IMR-90 (cell line): ENCODE results near the gene SEMA6A. TPM values are rescaled to one million over a fixed set of nuclear protein-coding genes. Genes with fewer than 3 reads are reported as not detected.

ENCODE experiments used
- ATAC-seq: fragments of 200-7000 bp; cut with Tn5 transposase; 2 replicates; pipeline ENCODE4 v1.9.1; 2020; ENCODE audit warnings: low read depth, mild to moderate bottlenecking, moderate library complexity
- BruUV-seq: library from RNA; stranded (reverse); fragments of 400-500 nt; replicated peaks from 2 replicates; lab custom pipeline; 2021; lab: Mats Ljungman, UMichigan
- CTCF ChIA-PET: fragments of 300-600 bp; formaldehyde crosslinking; extraction: SDS; loops from one replicate; lab custom pipeline; 2021; ENCODE audit warnings: antibody characterized with exemption; lab: Yijun Ruan, JAX
- POLR2A ChIA-PET: fragments of 300-600 bp; sonication (Branson Sonifier 250); formaldehyde crosslinking; loops from one replicate; lab custom pipeline; 2022; ENCODE audit warnings: antibody characterized with exemption; ENCODE audit not compliant: unreplicated experiment; lab: Charles Lee
- DNase-seq: peaks from one replicate; pipeline ENCODE4 v3.0.0; 2013
- H2AFZ ChIP-seq: replicated peaks from 2 replicates; pipeline ENCODE3; 2013; ENCODE audit warnings: low read length, mild to moderate bottlenecking; ENCODE audit not compliant: poor library complexity
- H2AK5ac ChIP-seq: 2 replicates; pipeline ENCODE4 v1.6.1; 2013; ENCODE audit warnings: low read depth, low read length, inconsistent platforms
- H2AK9ac ChIP-seq: replicated peaks from 2 replicates; pipeline ENCODE3; 2013; ENCODE audit warnings: mild to moderate bottlenecking, low read depth, low read length, moderate library complexity; ENCODE audit not compliant: poor library complexity
- H2BK120ac ChIP-seq: 2 replicates; pipeline ENCODE4 v1.6.1; 2013; ENCODE audit warnings: low read depth, low read length, inconsistent platforms
- H2BK15ac ChIP-seq: 3 replicates; pipeline ENCODE4 v1.6.1; 2013; ENCODE audit warnings: low read depth, low read length, inconsistent platforms
- H2BK20ac ChIP-seq: 2 replicates; pipeline ENCODE4 v1.6.1; 2013; ENCODE audit warnings: low read depth, mild to moderate bottlenecking, inconsistent platforms, low read length, moderate library complexity
- H2BK5ac ChIP-seq: 2 replicates; pipeline ENCODE4 v1.6.1; 2013; ENCODE audit warnings: mild to moderate bottlenecking, low read depth, low read length, inconsistent platforms; ENCODE audit not compliant: poor library complexity, severe bottlenecking
- H3K14ac ChIP-seq: replicated peaks from 2 replicates; pipeline ENCODE4 v1.6.1; 2013; ENCODE audit warnings: low read depth, low read length, inconsistent platforms
- H3K18ac ChIP-seq: 2 replicates; pipeline ENCODE4 v1.6.1; 2013; ENCODE audit warnings: low read depth, low read length, control low read depth
- H3K23ac ChIP-seq: 2 replicates; pipeline ENCODE4 v1.6.1; 2013; ENCODE audit warnings: low read depth, low read length, inconsistent platforms
- H3K27ac ChIP-seq: 2 replicates; pipeline ENCODE4 v1.5.1; 2013; ENCODE audit warnings: mild to moderate bottlenecking, control low read depth, low read length; ENCODE audit not compliant: insufficient read depth
- H3K27me3 ChIP-seq: 2 replicates; pipeline ENCODE4 v1.6.1; 2013; ENCODE audit warnings: low read length; ENCODE audit not compliant: control insufficient read depth, insufficient read depth
- H3K36me3 ChIP-seq: 2 replicates; pipeline ENCODE4 v1.6.1; 2013; ENCODE audit warnings: low read length, mixed read lengths; ENCODE audit not compliant: control insufficient read depth, insufficient read depth
- H3K4ac ChIP-seq: 2 replicates; pipeline ENCODE4 v1.6.1; 2013; ENCODE audit warnings: low read depth, low read length, inconsistent platforms
- H3K4me1 ChIP-seq: 2 replicates; pipeline ENCODE4 v1.6.1; 2013; ENCODE audit warnings: low read length, mixed read lengths; ENCODE audit not compliant: control insufficient read depth, insufficient read depth
- H3K4me2 ChIP-seq: 2 replicates; pipeline ENCODE4 v1.6.1; 2013; ENCODE audit warnings: low read depth, mild to moderate bottlenecking, control low read depth, low read length, moderate library complexity
- H3K4me3 ChIP-seq: 2 replicates; pipeline ENCODE4 v1.5.1; 2013; ENCODE audit warnings: low read depth, mild to moderate bottlenecking, control low read depth, low read length, moderate library complexity; ENCODE audit not compliant: insufficient read depth
- H3K56ac ChIP-seq: 2 replicates; pipeline ENCODE4 v1.6.1; 2013; ENCODE audit warnings: low read length, inconsistent platforms; ENCODE audit not compliant: insufficient read depth; ENCODE audit errors: extremely low read depth
- H3K79me1 ChIP-seq, 2 experiments: 2 replicates each; pipeline ENCODE4 v1.6.1; 2013; ENCODE audit warnings: low read length in 2 of 2, inconsistent platforms in 1 of 2, low read depth in 1 of 2
- H3K9ac ChIP-seq: 2 replicates; pipeline ENCODE4 v1.6.1; 2013; ENCODE audit warnings: low read depth, low read length, control low read depth
- H3K9me1 ChIP-seq: 2 replicates; pipeline ENCODE4 v1.6.1; 2013; ENCODE audit warnings: low read length, inconsistent platforms; ENCODE audit not compliant: insufficient read depth
- H3K9me3 ChIP-seq: 2 replicates; pipeline ENCODE4 v1.6.1; 2013; ENCODE audit warnings: low read length; ENCODE audit not compliant: control insufficient read depth, insufficient read depth
- H4K20me1 ChIP-seq: 2 replicates; pipeline ENCODE4 v1.6.1; 2013; ENCODE audit warnings: low read length, inconsistent platforms; ENCODE audit not compliant: insufficient read depth
- H4K5ac ChIP-seq: 2 replicates; pipeline ENCODE4 v1.6.1; 2013; ENCODE audit warnings: mild to moderate bottlenecking, low read depth, low read length, control low read depth
- H4K8ac ChIP-seq, 2 experiments: 2 replicates each; pipeline ENCODE4 v1.6.1; 2013; ENCODE audit warnings: low read depth in 2 of 2, low read length in 2 of 2, control low read depth in 1 of 2, inconsistent platforms in 1 of 2
- H4K91ac ChIP-seq: 2 replicates; pipeline ENCODE4 v1.6.1; 2013; ENCODE audit warnings: low read depth, low read length, inconsistent platforms; ENCODE audit not compliant: insufficient read depth
- ELK1 ChIP-seq: fragments of 150-350 bp; IDR thresholded peaks from 2 replicates; pipeline ENCODE4 v1.6.1; 2016; ENCODE audit warnings: low read depth, mild to moderate bottlenecking, low read length, moderate library complexity, borderline replicate concordance
- FOS ChIP-seq: fragments of 150-350 bp; IDR thresholded peaks from 2 replicates; pipeline ENCODE4 v1.6.1; 2016; ENCODE audit warnings: low read depth, low read length
- MAFK ChIP-seq: IDR thresholded peaks from 2 replicates; pipeline ENCODE4 v1.6.1; 2012; ENCODE audit warnings: low read depth, low read length, improper control_type of control experiment
- USF2 ChIP-seq: fragments of 150-350 bp; IDR thresholded peaks from 2 replicates; pipeline ENCODE4 v1.6.1; 2017; ENCODE audit warnings: mild to moderate bottlenecking, antibody characterized with exemption, low read length, low read depth
- WGBS, 2 experiments: methylation state at CpG; one replicate each; pipeline versions ENCODE4 v1.1.5 to v1.1.7; 2013; ENCODE audit warnings: missing lambda C conversion rate in 2 of 2; ENCODE audit not compliant: insufficient read length in 1 of 2; ENCODE audit errors: extremely low coverage in 2 of 2; 5-methylcytosine and 5-hydroxymethylcytosine counted together
- dilution Hi-C: fragments of 300-500 bp; cut with HindIII; formaldehyde crosslinking; loops from one replicate; pipeline ENCODE4 v1.14.3; 2018; ENCODE audit warnings: low sequenced_read_pairs; ENCODE audit not compliant: unreplicated experiment
- in situ Hi-C: fragments of 300-500 bp; cut with MboI; formaldehyde crosslinking; loops from 3 replicates; pipeline ENCODE4 v1.14.3; 2019; ENCODE audit warnings: low sequenced_read_pairs, inconsistent platforms, mixed read lengths
- intact Hi-C: fragments of 100-400 bp; cut with micrococcal nuclease; formaldehyde crosslinking; loops from 2 replicates; pipeline ENCODE4 v1.10.0; 2022
- polyA plus RNA-seq, 3 experiments: library from polyadenylated mRNA; depleted of rRNA; stranded (reverse); fragments of >200 nt; gene quantifications; 2 replicates each; pipeline ENCODE4 v1.2.3, GENCODE V29; 2012; ENCODE audit warnings: low replicate concordance in 1 of 3
- total RNA-seq: library from RNA; depleted of rRNA; stranded (reverse); fragments of >200 nt; gene quantifications from 2 replicates; pipeline ENCODE4 v1.2.3, GENCODE V29; 2012

The SEMA6A gene
- total and polyA plus RNA-seq, 2 of the 4 experiments (the other 2 are of a cell fraction): 0.27 to 0.36 TPM

DNA sequence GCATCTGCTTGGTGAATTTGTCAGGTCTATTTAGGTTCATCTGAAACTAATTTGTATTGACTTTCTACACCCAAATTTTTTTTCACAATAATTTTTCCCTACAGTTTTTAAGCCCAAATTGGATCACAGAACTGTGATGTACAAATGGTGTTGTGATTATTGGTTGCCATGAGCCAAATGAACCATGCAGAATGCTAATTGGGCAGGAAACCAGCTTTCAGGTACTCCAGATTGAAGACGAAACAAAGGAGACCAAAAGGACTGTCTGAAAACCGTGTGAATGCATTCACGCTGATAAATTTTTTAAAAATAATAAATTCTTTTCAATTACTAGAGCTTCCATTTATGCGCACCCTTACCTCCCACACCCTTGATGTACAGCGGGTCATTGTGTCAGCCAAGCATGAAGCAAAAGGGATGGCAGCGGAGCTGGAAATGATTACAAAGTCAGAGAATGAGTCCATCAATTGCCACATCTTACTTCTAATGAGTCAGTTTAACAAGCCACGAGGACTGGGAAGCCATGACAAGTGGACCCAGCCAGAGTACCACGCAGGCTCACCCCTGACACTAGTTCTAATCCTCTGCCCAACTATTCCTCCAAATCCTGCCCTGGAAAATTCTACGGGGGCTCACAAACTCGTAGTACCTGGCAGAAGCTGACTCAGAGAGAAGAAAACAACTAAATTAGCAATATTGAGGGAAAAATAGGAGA lies 66.5 kb downstream of the SEMA6A start:
- WGBS, 2 experiments: no CpG with 5 or more reads among the region's 10 CpGs
- Histone ChIP-seq H3K79me1 (no peaks in the 10 kb centered on the region), H3K27me3 (peaks cover 7% of the 10 kb centered on the region), H4K91ac (no peak overlapping the region), H3K4me2 (no peak overlapping the region), H2AK9ac (no peak overlapping the region), H3K4ac (no peak overlapping the region), H2BK20ac (no peak overlapping the region), H3K9ac (no peak overlapping the region), H4K20me1 (no peaks in the 10 kb centered on the region), H3K56ac (no peak overlapping the region), H2AK5ac (no peak overlapping the region), H3K14ac (no peak overlapping the region), H3K4me1 (peaks cover 2% of the 10 kb centered on the region; the same call in 1 of the 2 replicates), H4K5ac (no peak overlapping the region), H3K9me1 (no peaks in the 10 kb centered on the region), H2BK120ac (no peak overlapping the region), H3K4me3 (no peak overlapping the region), H2AFZ (no peak overlapping the region), H2BK5ac (no peak overlapping the region), H2BK15ac (no peak overlapping the region), H4K8ac (no peak overlapping the region), H3K27ac (no peak overlapping the region), H3K18ac (no peak overlapping the region), H3K23ac (no peak overlapping the region), H3K36me3 (no peaks in the 10 kb centered on the region), H3K9me3 (no peaks in the 10 kb centered on the region)
- ChIA-PET CTCF (no interaction called here), POLR2A (no interaction called here)
- dilution Hi-C loops (no loop called here), in situ Hi-C loops (no loop called here), intact Hi-C loops (no loop called here)
- TF ChIP-seq FOS: no peak
- no peak for TF ChIP-seq ELK1
- TF ChIP-seq USF2: no peak
- no peak for TF ChIP-seq MAFK
- no TSS peak for BruUV-seq
- DNase-seq (no peak), ATAC-seq (no peak)
